GM21515 (cell line): ENCODE measurements around the gene GRIK3.

ENCODE experiments used
- ATAC-seq: cut with Tn5 transposase; IDR thresholded peaks from one replicate; pipeline ENCODE4 v1.9.1; 2021; ENCODE audit not compliant: unreplicated experiment

Gene GRIK3

GRCh38 chr1:37047542-37047941 lies 13.2 kb upstream of the GRIK3 start:
- ATAC-seq, result no peak

- no peak for ATAC-seq
These were observed 8.8 kb upstream of the GRIK3 start for GRCh38 chr1:37043101-37043500.

GRCh38 chr1:37042506-37042905 lies 8.2 kb upstream of the GRIK3 start:
- no peak for ATAC-seq

- ATAC-seq, result no peak
These were observed 7.2 kb upstream of the GRIK3 start for GRCh38 chr1:37041483-37041882.

- no peak for ATAC-seq
These were observed 6.5 kb upstream of the GRIK3 start for GRCh38 chr1:37040773-37041172.

- ATAC-seq, result no peak
These were observed 5.9 kb upstream of the GRIK3 start for GRCh38 chr1:37040261-37040660.

GRCh38 chr1:37038227-37039093 lies 4.1 kb upstream of the GRIK3 start:
- ATAC-seq, result no peak

- no peak for ATAC-seq
These were observed 3.4 kb upstream of the GRIK3 start for GRCh38 chr1:37037690-37038089.

- no peak for ATAC-seq
These were observed 2.3 kb upstream of the GRIK3 start for GRCh38 chr1:37036667-37037053.

- no peak for ATAC-seq
These were observed 1.7 kb upstream of the GRIK3 start for GRCh38 chr1:37035796-37036666.

- ATAC-seq, result no peak
These were observed 838 bp upstream of the GRIK3 start for GRCh38 chr1:37035014-37035691.

- no peak for ATAC-seq
These were observed 787 bp downstream of the GRIK3 start for GRCh38 chr1:37033355-37034101.

GRCh38 chr1:37032660-37033354 lies 1.5 kb downstream of the GRIK3 start:
- ATAC-seq, result no peak

GRCh38 chr1:37031871-37032270 lies 2.4 kb downstream of the GRIK3 start:
- ATAC-seq, result no peak

GRCh38 chr1:37031429-37031828 lies 2.9 kb downstream of the GRIK3 start:
- ATAC-seq, result no peak

GRCh38 chr1:37028981-37029617 lies 5.2 kb downstream of the GRIK3 start:
- ATAC-seq, result no peak

- no peak for ATAC-seq
These were observed 12.8 kb downstream of the GRIK3 start for GRCh38 chr1:37021502-37021901.

- no peak for ATAC-seq
These were observed 13.6 kb downstream of the GRIK3 start for GRCh38 chr1:37020653-37021277.

GRCh38 chr1:37018510-37018909 lies 15.8 kb downstream of the GRIK3 start:
- no peak for ATAC-seq
